OCI-LY7 (cell line): ENCODE measurements around the gene SLFN14. TPM values are rescaled to one million over a fixed set of nuclear protein-coding genes. Genes with fewer than 3 reads are reported as not detected.
A peak's percentile ranks its signal among the peaks of the same experiment; 100 is the strongest.

Experiments
- BruUV-seq: library from RNA; stranded (reverse); fragments of 400-500 nt; replicated peaks from 2 replicates; lab custom pipeline; 2021; lab: Mats Ljungman, UMichigan
- CTCF ChIA-PET: fragments of 300-600 bp; sonication (Branson Sonifier 250); formaldehyde crosslinking; loops from one replicate; lab custom pipeline; 2022; ENCODE audit warnings: antibody characterized with exemption; ENCODE audit not compliant: unreplicated experiment; lab: Charles Lee
- POLR2A ChIA-PET: fragments of 300-600 bp; sonication (Branson Sonifier 250); formaldehyde crosslinking; loops from one replicate; lab custom pipeline; 2022; ENCODE audit warnings: antibody characterized with exemption; lab: Charles Lee
- DNase-seq: peaks from one replicate; pipeline ENCODE4 v3.0.0-alpha.2; 2015; ENCODE audit warnings: low spot score
- H2AFZ ChIP-seq: fragments of 200-600 bp; sonication (generic), shearing (Covaris generic); 2 replicates; pipeline ENCODE4 v1.6.1; 2014; ENCODE audit warnings: mild to moderate bottlenecking, antibody characterized with exemption, low read length, moderate library complexity
- H3K27ac ChIP-seq: fragments of 200-600 bp; sonication (generic); 2 replicates; pipeline ENCODE4 v1.5.1; 2014; ENCODE audit warnings: mixed run types, low read depth, mild to moderate bottlenecking, moderate library complexity, low read length, inconsistent platforms; ENCODE audit not compliant: poor library complexity, severe bottlenecking
- H3K36me3 ChIP-seq: fragments of 200-600 bp; sonication (generic); 2 replicates; pipeline ENCODE4 v1.6.1; 2014; ENCODE audit warnings: mild to moderate bottlenecking, antibody characterized with exemption, low read length, moderate library complexity, mixed read lengths; ENCODE audit not compliant: insufficient read depth
- H3K4me1 ChIP-seq: fragments of 200-600 bp; sonication (generic); 2 replicates; pipeline ENCODE4 v1.5.1; 2014; ENCODE audit warnings: mild to moderate bottlenecking, low read length; ENCODE audit not compliant: insufficient read depth, poor library complexity, severe bottlenecking
- H3K4me2 ChIP-seq: fragments of 200-600 bp; sonication (generic); 2 replicates; pipeline ENCODE4 v1.6.1; 2014; ENCODE audit warnings: mild to moderate bottlenecking, low read length
- H3K4me3 ChIP-seq: fragments of 200-600 bp; sonication (generic); 2 replicates; pipeline ENCODE4 v1.5.1; 2014; ENCODE audit warnings: mild to moderate bottlenecking, low read depth, low read length; ENCODE audit not compliant: poor library complexity, severe bottlenecking
- H3K79me2 ChIP-seq: fragments of 200-600 bp; sonication (generic); 2 replicates; pipeline ENCODE4 v1.6.1; 2016; ENCODE audit warnings: low read depth, mild to moderate bottlenecking, low read length, moderate library complexity, mixed read lengths; ENCODE audit not compliant: insufficient read depth
- H3K9me2 ChIP-seq: fragments of 200-600 bp; sonication (generic); 2 replicates; pipeline ENCODE4 v1.6.1; 2016; ENCODE audit warnings: mild to moderate bottlenecking, low read length, mixed read lengths; ENCODE audit not compliant: insufficient read depth
- H3K9me3 ChIP-seq: fragments of 200-600 bp; sonication (generic); 2 replicates; pipeline ENCODE4 v1.6.1; 2014; ENCODE audit warnings: mild to moderate bottlenecking, mixed run types, low read length, mixed read lengths
- H4K20me1 ChIP-seq: fragments of 200-600 bp; sonication (generic); 2 replicates; pipeline ENCODE4 v1.6.1; 2014; ENCODE audit warnings: mild to moderate bottlenecking, antibody characterized with exemption, low read length, moderate library complexity, mixed read lengths; ENCODE audit not compliant: insufficient read depth
- EZH2phosphoT487 ChIP-seq: fragments of 200-600 bp; sonication (generic); IDR thresholded peaks from 2 replicates; pipeline ENCODE4 v1.6.1; 2018; ENCODE audit warnings: low read depth, borderline replicate concordance, mild to moderate bottlenecking, mixed run types, antibody characterized with exemption, low read length, moderate library complexity, mixed read lengths
- intact Hi-C: fragments of 100-400 bp; cut with micrococcal nuclease; formaldehyde crosslinking; loops from one replicate; pipeline ENCODE4 v1.10.0; 2022; ENCODE audit not compliant: unreplicated experiment
- small RNA-seq: library from RNA; depleted of rRNA; stranded (forward); fragments of <200 nt; gene quantifications from one replicate; pipeline ENCODE3, GENCODE V24; 2014
- total RNA-seq, 2 experiments: library from RNA; depleted of rRNA in 1 of 2; stranded (reverse); fragments of >200 nt in 1 of 2; shearing (Covaris generic) in 1 of 2; gene quantifications; 2 replicates each; pipeline ENCODE4 v1.2.3, GENCODE V29; 2014 to 2022
- TF ChIP-seq, protein P1 (sequence below): fragments of 200-600 bp; sonication (generic); conservative IDR thresholded peaks from 2 replicates; pipeline ENCODE4 v1.5.1; 2014; ENCODE audit warnings: mild to moderate bottlenecking, antibody characterized with exemption, low read length, moderate library complexity, mixed read lengths

The SLFN14 gene
- total RNA-seq, 2 experiments from 2014 or later, result not detected

DNA sequence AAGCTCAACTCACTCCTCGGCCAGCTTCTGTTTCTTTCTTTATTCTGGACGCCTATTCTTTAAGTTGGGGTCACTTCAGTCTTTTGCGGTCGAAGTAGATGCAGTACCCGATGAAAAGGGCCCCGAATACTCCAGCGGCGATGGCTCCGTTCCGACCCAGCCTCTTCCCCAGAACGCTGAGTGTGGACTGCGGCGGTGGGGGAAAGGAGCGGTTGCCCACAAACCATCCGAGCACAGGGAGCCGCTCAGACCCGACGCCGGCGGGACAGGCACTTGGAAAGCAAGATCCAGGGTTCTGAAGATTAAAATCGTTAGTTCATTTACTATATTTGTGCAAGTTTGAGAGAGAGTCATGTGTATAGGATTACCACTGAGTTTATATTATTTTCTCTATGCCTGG lies 45.6 kb downstream of the SLFN14 start:
- intact Hi-C loops, result no loop called here
- no peak overlapping the region for H2AFZ ChIP-seq
- H4K20me1 ChIP-seq, result no peaks in the 10 kb centered on the region
- no peak for DNase-seq
- no peak overlapping the region for H3K27ac ChIP-seq
- H3K4me3 ChIP-seq, result no peak overlapping the region
- ChIA-PET POLR2A (no interaction called here), CTCF (no interaction called here)
- no peaks in the 10 kb centered on the region for H3K9me2 ChIP-seq
- no peak overlapping the region for H3K4me2 ChIP-seq
- BruUV-seq, result no TSS peak
- H3K9me3 ChIP-seq, result no peaks in the 10 kb centered on the region
- H3K36me3 ChIP-seq, result no peaks in the 10 kb centered on the region
- TF ChIP-seq, protein P1, sequence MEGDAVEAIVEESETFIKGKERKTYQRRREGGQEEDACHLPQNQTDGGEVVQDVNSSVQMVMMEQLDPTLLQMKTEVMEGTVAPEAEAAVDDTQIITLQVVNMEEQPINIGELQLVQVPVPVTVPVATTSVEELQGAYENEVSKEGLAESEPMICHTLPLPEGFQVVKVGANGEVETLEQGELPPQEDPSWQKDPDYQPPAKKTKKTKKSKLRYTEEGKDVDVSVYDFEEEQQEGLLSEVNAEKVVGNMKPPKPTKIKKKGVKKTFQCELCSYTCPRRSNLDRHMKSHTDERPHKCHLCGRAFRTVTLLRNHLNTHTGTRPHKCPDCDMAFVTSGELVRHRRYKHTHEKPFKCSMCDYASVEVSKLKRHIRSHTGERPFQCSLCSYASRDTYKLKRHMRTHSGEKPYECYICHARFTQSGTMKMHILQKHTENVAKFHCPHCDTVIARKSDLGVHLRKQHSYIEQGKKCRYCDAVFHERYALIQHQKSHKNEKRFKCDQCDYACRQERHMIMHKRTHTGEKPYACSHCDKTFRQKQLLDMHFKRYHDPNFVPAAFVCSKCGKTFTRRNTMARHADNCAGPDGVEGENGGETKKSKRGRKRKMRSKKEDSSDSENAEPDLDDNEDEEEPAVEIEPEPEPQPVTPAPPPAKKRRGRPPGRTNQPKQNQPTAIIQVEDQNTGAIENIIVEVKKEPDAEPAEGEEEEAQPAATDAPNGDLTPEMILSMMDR, result no peak
- TF ChIP-seq EZH2phosphoT487, result no peak
- no peaks in the 10 kb centered on the region for H3K79me2 ChIP-seq
- no peaks in the 10 kb centered on the region for H3K4me1 ChIP-seq

DNA sequence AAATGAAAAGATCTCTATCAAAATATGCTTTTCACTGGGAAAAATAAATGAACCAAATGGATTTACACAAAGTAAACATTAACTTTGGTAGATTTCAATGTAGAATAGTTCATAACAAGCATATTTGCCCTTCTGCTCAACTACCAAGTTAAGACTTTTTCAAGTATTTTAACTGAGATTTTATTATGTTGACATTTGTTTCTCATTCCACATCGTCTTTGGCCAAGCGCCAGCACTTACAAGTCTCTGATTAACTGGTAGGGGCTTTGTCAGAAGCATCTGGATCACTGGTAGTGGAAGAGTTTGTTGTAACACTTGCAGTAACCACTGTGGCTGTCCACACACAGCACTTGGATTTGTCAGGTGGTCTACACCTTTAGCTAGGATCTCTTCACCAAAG lies 46.1 kb downstream of the SLFN14 start:
- Histone ChIP-seq H3K79me2 (no peaks in the 10 kb centered on the region), H3K4me1 (no peaks in the 10 kb centered on the region), H3K9me2 (no peaks in the 10 kb centered on the region), H3K4me3 (no peak overlapping the region), H4K20me1 (no peaks in the 10 kb centered on the region), H3K36me3 (no peaks in the 10 kb centered on the region), H2AFZ (no peak overlapping the region), H3K4me2 (no peak overlapping the region), H3K9me3 (no peaks in the 10 kb centered on the region), H3K27ac (no peak overlapping the region)
- intact Hi-C loops, result no loop called here
- POLR2A ChIA-PET, result no interaction called here
- CTCF ChIA-PET, result no interaction called here
- no peak for DNase-seq
- TF ChIP-seq, protein P1, result no peak
- TF ChIP-seq EZH2phosphoT487, result no peak
- no TSS peak for BruUV-seq

Small RNA genes lying within 50 kb of the gene (small RNA-seq; reads per million reads assigned to genes)
- not detected for gene AC004134.1
- not detected for gene AC015911.1
- gene SNORD7, result 44.8 reads per million, percentile 98 among the genes with 10 or more reads in this experiment

Other genes starting within 250 kb of the SLFN14 start
- 0.05 TPM in 1 of 2 replicates, not detected in the other for gene SLFN11, start 187.2 kb downstream of the SLFN14 start, total RNA-seq (2014; rRNA removed; shearing (Covaris generic))
- not detected in 2 replicates for gene SLFN11, start 187.2 kb downstream of the SLFN14 start, total RNA-seq (2022)
- gene SLFN12, start 128.3 kb downstream of the SLFN14 start, total RNA-seq (2014; rRNA removed; shearing (Covaris generic)), result 0.06 TPM in 1 of 2 replicates, not detected in the other
- gene SLFN12, start 128.3 kb downstream of the SLFN14 start, total RNA-seq (2022), result not detected in 2 replicates
- gene SLFN13, start 112.1 kb downstream of the SLFN14 start, total RNA-seq (2014; rRNA removed; shearing (Covaris generic)), result not detected in 2 replicates
- not detected in 2 replicates for gene SLFN13, start 112.1 kb downstream of the SLFN14 start, total RNA-seq (2022)
- gene SLFN12L, start 23.1 kb downstream of the SLFN14 start, total RNA-seq (2014; rRNA removed; shearing (Covaris generic)), result not detected in 2 replicates
- gene SLFN12L, start 23.1 kb downstream of the SLFN14 start, total RNA-seq (2022), result not detected in 2 replicates
- 4.3 and 6.8 TPM in 2 replicates for gene PEX12, start 17.8 kb upstream of the SLFN14 start, total RNA-seq (2014; rRNA removed; shearing (Covaris generic))
- 7.6 and 9.5 TPM in 2 replicates for gene PEX12, start 17.8 kb upstream of the SLFN14 start, total RNA-seq (2022)
- gene AP2B1, start 26.5 kb upstream of the SLFN14 start, total RNA-seq (2014; rRNA removed; shearing (Covaris generic)), result 28.9 and 51.5 TPM in 2 replicates
- 76.0 and 82.9 TPM in 2 replicates for gene AP2B1, start 26.5 kb upstream of the SLFN14 start, total RNA-seq (2022)
- not detected in 2 replicates for gene RASL10B, start 170.8 kb upstream of the SLFN14 start, total RNA-seq (2014; rRNA removed; shearing (Covaris generic))
- gene RASL10B, start 170.8 kb upstream of the SLFN14 start, total RNA-seq (2022), result not detected in 2 replicates
- not detected in 2 replicates for gene GAS2L2, start 192.4 kb upstream of the SLFN14 start, total RNA-seq (2014; rRNA removed; shearing (Covaris generic))
- gene GAS2L2, start 192.4 kb upstream of the SLFN14 start, total RNA-seq (2022), result 0.21 TPM in 1 of 2 replicates, not detected in the other
- gene C17orf50, start 200.1 kb upstream of the SLFN14 start, total RNA-seq (2014; rRNA removed; shearing (Covaris generic)), result not detected in 2 replicates
- gene C17orf50, start 200.1 kb upstream of the SLFN14 start, total RNA-seq (2022), result not detected in 2 replicates
- not detected in 2 replicates for gene MMP28, start 234.8 kb upstream of the SLFN14 start, total RNA-seq (2014; rRNA removed; shearing (Covaris generic))
- not detected in 2 replicates for gene MMP28, start 234.8 kb upstream of the SLFN14 start, total RNA-seq (2022)
- 61.9 and 65.9 TPM in 2 replicates for gene TAF15, start 248.7 kb upstream of the SLFN14 start, total RNA-seq (2014; rRNA removed; shearing (Covaris generic))
- gene TAF15, start 248.7 kb upstream of the SLFN14 start, total RNA-seq (2022), result 256 and 279 TPM in 2 replicates